PC-9 (cell line): ENCODE data around the gene COLQ. TPM values are rescaled to one million over a fixed set of nuclear protein-coding genes. Genes with fewer than 3 reads are reported as not detected.

Source experiments
- BruUV-seq: library from RNA; stranded (reverse); fragments of 400-500 nt; replicated peaks from 2 replicates; lab custom pipeline; 2021; lab: Mats Ljungman, UMichigan
- CTCF ChIA-PET: fragments of 300-600 bp; sonication (Branson Sonifier 250); formaldehyde crosslinking; loops from one replicate; lab custom pipeline; 2022; ENCODE audit warnings: antibody characterized with exemption; lab: Charles Lee
- POLR2A ChIA-PET: fragments of 300-600 bp; sonication (Branson Sonifier 250); formaldehyde crosslinking; loops from one replicate; lab custom pipeline; 2022; ENCODE audit warnings: antibody characterized with exemption; ENCODE audit not compliant: unreplicated experiment; lab: Charles Lee
- DNase-seq, 2 experiments: peaks; one replicate each; pipeline versions ENCODE4 v3.0.0 to v3.0.0-alpha.2; 2015 to 2022; ENCODE audit warnings: mixed read lengths in 1 of 2
- H2AFZ ChIP-seq: fragments of 200-600 bp; sonication (generic); 2 replicates; pipeline ENCODE4 v1.8.1; 2017; ENCODE audit warnings: antibody characterized with exemption
- H3F3A ChIP-seq: fragments of 200-600 bp; sonication (generic); 2 replicates; pipeline ENCODE4 v1.8.1; 2017; ENCODE audit warnings: antibody characterized with exemption, mild to moderate bottlenecking, low read depth; ENCODE audit not compliant: insufficient read depth
- H3K27ac ChIP-seq: fragments of 200-600 bp; sonication (generic); 2 replicates; pipeline ENCODE4 v1.6.1; 2016; ENCODE audit warnings: mixed run types
- H3K27me3 ChIP-seq: fragments of 200-600 bp; sonication (generic); 2 replicates; pipeline ENCODE4 v1.6.1; 2016; ENCODE audit warnings: low read depth, mixed run types; ENCODE audit not compliant: insufficient read depth
- H3K36me3 ChIP-seq: fragments of 200-600 bp; sonication (generic); 2 replicates; pipeline ENCODE4 v1.6.1; 2016; ENCODE audit warnings: low read depth, mixed run types
- H3K4me1 ChIP-seq: fragments of 200-600 bp; sonication (generic); replicated peaks from 2 replicates; pipeline ENCODE4 v1.6.1; 2016; ENCODE audit warnings: mixed run types; ENCODE audit not compliant: insufficient read depth
- H3K4me2 ChIP-seq: fragments of 200-600 bp; sonication (generic); 2 replicates; pipeline ENCODE4 v1.6.1; 2017; ENCODE audit warnings: mixed run types
- H3K4me3 ChIP-seq: fragments of 200-600 bp; sonication (generic); 2 replicates; pipeline ENCODE4 v1.6.1; 2016; ENCODE audit warnings: mixed run types
- H3K79me2 ChIP-seq: fragments of 200-600 bp; sonication (generic); 2 replicates; pipeline ENCODE4 v1.6.1; 2017; ENCODE audit warnings: low read depth, mixed run types
- H3K9me2 ChIP-seq: fragments of 200-600 bp; sonication (generic); 2 replicates; pipeline ENCODE4 v1.8.1; 2017; ENCODE audit warnings: mild to moderate bottlenecking; ENCODE audit not compliant: insufficient read depth
- H3K9me3 ChIP-seq: fragments of 200-600 bp; sonication (generic); 2 replicates; pipeline ENCODE4 v1.8.1; 2016; ENCODE audit warnings: low read depth; ENCODE audit not compliant: insufficient read depth
- H4K20me1 ChIP-seq: fragments of 200-600 bp; sonication (generic); 2 replicates; pipeline ENCODE4 v1.8.1; 2017; ENCODE audit not compliant: insufficient read depth
- EZH2 ChIP-seq: fragments of 200-600 bp; sonication (generic); IDR thresholded peaks from 2 replicates; pipeline ENCODE4 v1.8.0; 2017; ENCODE audit warnings: antibody characterized with exemption, low read depth
- intact Hi-C: fragments of 100-400 bp; cut with micrococcal nuclease; formaldehyde crosslinking; loops from one replicate; pipeline ENCODE4 v1.10.0; 2022; ENCODE audit not compliant: unreplicated experiment
- total RNA-seq: library from RNA; stranded (reverse); gene quantifications from 2 replicates; pipeline ENCODE4 v1.2.3, GENCODE V29; 2021
- TF ChIP-seq, protein P1 (sequence below): fragments of 200-600 bp; sonication (generic); conservative IDR thresholded peaks from 2 replicates; pipeline ENCODE4 v1.6.1; 2017; ENCODE audit warnings: mixed run types, antibody characterized with exemption, mild to moderate bottlenecking, moderate library complexity

COLQ gene
- total RNA-seq, 1 experiment from 2014 or later: 0.79 TPM

GRCh38 chr3:15553749-15554148 is 32.2 kb upstream of the COLQ start:
- intact Hi-C loops: no loop called here
- POLR2A ChIA-PET: no interaction called here
- H3K9me2 ChIP-seq: no peaks in the 10 kb centered on the region

GRCh38 chr3:15551902-15552301 is 30.4 kb upstream of the COLQ start:
- Histone ChIP-seq H3K27me3 (no peaks in the 10 kb centered on the region), H3K79me2 (no peaks in the 10 kb centered on the region), H3K9me2 (no peaks in the 10 kb centered on the region), H3K4me1 (no peaks in the 10 kb centered on the region), H3K36me3 (no peaks in the 10 kb centered on the region), H2AFZ (no peak overlapping the region), H3K27ac (no peak overlapping the region), H3K4me2 (no peak overlapping the region), H3F3A (no peaks in the 10 kb centered on the region), H3K4me3 (no peak overlapping the region), H4K20me1 (no peaks in the 10 kb centered on the region), H3K9me3 (no peaks in the 10 kb centered on the region)
- TF ChIP-seq EZH2: no peak
- TF ChIP-seq, protein P1, sequence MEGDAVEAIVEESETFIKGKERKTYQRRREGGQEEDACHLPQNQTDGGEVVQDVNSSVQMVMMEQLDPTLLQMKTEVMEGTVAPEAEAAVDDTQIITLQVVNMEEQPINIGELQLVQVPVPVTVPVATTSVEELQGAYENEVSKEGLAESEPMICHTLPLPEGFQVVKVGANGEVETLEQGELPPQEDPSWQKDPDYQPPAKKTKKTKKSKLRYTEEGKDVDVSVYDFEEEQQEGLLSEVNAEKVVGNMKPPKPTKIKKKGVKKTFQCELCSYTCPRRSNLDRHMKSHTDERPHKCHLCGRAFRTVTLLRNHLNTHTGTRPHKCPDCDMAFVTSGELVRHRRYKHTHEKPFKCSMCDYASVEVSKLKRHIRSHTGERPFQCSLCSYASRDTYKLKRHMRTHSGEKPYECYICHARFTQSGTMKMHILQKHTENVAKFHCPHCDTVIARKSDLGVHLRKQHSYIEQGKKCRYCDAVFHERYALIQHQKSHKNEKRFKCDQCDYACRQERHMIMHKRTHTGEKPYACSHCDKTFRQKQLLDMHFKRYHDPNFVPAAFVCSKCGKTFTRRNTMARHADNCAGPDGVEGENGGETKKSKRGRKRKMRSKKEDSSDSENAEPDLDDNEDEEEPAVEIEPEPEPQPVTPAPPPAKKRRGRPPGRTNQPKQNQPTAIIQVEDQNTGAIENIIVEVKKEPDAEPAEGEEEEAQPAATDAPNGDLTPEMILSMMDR: no peak
- BruUV-seq: no TSS peak
- intact Hi-C loops: no loop called here
- POLR2A ChIA-PET: no interaction called here
- CTCF ChIA-PET: no interaction called here
- DNase-seq: no peak

More at GRCh38 chr3:15553749-15554148, 32.2 kb upstream of the COLQ start:
- Histone ChIP-seq H3F3A (0 out of 2 replicates have a peak, but pooled peaks cover 6% of the 10 kb centered on the region), H3K27ac (no peak overlapping the region), H3K4me1 (0 out of 2 replicates have a peak, but pooled peaks cover 3% of the 10 kb centered on the region), H3K79me2 (no peaks in the 10 kb centered on the region), H4K20me1 (no peaks in the 10 kb centered on the region), H3K27me3 (no peaks in the 10 kb centered on the region), H3K4me3 (no peak overlapping the region), H3K9me3 (no peaks in the 10 kb centered on the region), H3K4me2 (no peak overlapping the region), H2AFZ (no peak overlapping the region), H3K36me3 (no peaks in the 10 kb centered on the region)
- CTCF ChIA-PET: no interaction called here
- TF ChIP-seq EZH2: no peak
- TF ChIP-seq, protein P1: no peak
- BruUV-seq: no TSS peak
- DNase-seq: no peak

DNA sequence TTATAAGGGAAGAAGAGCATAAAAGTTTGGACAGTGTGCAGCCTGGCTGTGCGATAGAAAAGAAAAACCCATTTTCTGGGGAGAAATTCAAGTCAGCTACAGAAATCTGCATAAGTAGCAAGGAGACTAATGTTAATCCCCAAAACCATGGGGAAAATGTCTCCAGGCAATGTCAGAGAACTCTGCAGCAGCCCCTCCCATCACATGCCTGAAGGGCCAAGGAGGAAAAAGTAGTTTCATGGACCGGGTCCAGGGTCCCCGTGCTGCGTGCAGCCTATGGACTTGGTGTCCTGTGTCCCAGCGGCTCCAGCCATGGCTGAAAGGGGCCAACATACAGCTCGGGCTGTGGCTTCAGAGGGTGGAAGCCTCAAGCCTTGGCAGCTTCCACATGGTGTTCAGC is 28.3 kb upstream of the COLQ start:
- CTCF ChIA-PET: no interaction called here

More for the DNA sequence above, 28.3 kb upstream of the COLQ start:
- no peak overlapping the region for H3K4me2 ChIP-seq
- intact Hi-C loops: no loop called here
- BruUV-seq: no TSS peak
- DNase-seq: no peak
- H3K9me2 ChIP-seq: no peaks in the 10 kb centered on the region
- no peaks in the 10 kb centered on the region for H3F3A ChIP-seq
- no peaks in the 10 kb centered on the region for H3K79me2 ChIP-seq
- no peak overlapping the region for H3K4me3 ChIP-seq
- POLR2A ChIA-PET: no interaction called here
- H3K9me3 ChIP-seq: no peaks in the 10 kb centered on the region
- no peaks in the 10 kb centered on the region for H3K36me3 ChIP-seq
- H3K27me3 ChIP-seq: no peaks in the 10 kb centered on the region
- no peak overlapping the region for H2AFZ ChIP-seq
- TF ChIP-seq EZH2: no peak
- TF ChIP-seq, protein P1: no peak
- H3K4me1 ChIP-seq: no peaks in the 10 kb centered on the region
- H4K20me1 ChIP-seq: no peaks in the 10 kb centered on the region
- H3K27ac ChIP-seq: no peak overlapping the region
